Measurements from ENCODE around the gene SPO11.
A peak's percentile ranks its signal among the peaks of the same experiment; 100 is the strongest.

SPO11 gene

GRCh38 chr20:57293995-57294394 is 35.6 kb upstream of the SPO11 start:
- no peak overlapping the region for H3K4me3 ChIP-seq (ENCODE audit: low read length)
- no peak for DNase-seq (ENCODE audit: low read depth)
- no peak for TF ChIP-seq CTCF (IDR thresholded peaks at IDR 0.05; ENCODE audit: insufficient read depth, low read depth, low read length, missing control alignments)

GRCh38 chr20:57294550-57294949 is 35.1 kb upstream of the SPO11 start:
- H3K4me3 ChIP-seq (ENCODE audit: low read length), result no peak overlapping the region
- TF ChIP-seq CTCF (IDR thresholded peaks at IDR 0.05; ENCODE audit: insufficient read depth, low read depth, low read length, missing control alignments), result no peak

GRCh38 chr20:57298457-57298856 is 31.1 kb upstream of the SPO11 start:
- no peak overlapping the region for H3K4me3 ChIP-seq (ENCODE audit: low read length)
- DNase-seq (ENCODE audit: low read depth), result no peak
- no peak for TF ChIP-seq CTCF (IDR thresholded peaks at IDR 0.05; ENCODE audit: insufficient read depth, low read depth, low read length, missing control alignments)

More at GRCh38 chr20:57294550-57294949, 35.1 kb upstream of the SPO11 start:
- no peak for DNase-seq (ENCODE audit: low read depth)

- no peak for DNase-seq (ENCODE audit: low read depth)
- no peak for TF ChIP-seq CTCF (IDR thresholded peaks at IDR 0.05; ENCODE audit: insufficient read depth, low read depth, low read length, missing control alignments)
- H3K4me3 ChIP-seq (ENCODE audit: low read length), result no peak overlapping the region
Observed at GRCh38 chr20:57301026-57301425, 28.6 kb upstream of the SPO11 start.

- no peak overlapping the region for H3K4me3 ChIP-seq (ENCODE audit: low read length)
- DNase-seq (ENCODE audit: low read depth), result peak; percentile 27
- no peak for TF ChIP-seq CTCF (IDR thresholded peaks at IDR 0.05; ENCODE audit: insufficient read depth, low read depth, low read length, missing control alignments)
Observed at GRCh38 chr20:57306747-57307146, 22.9 kb upstream of the SPO11 start.

GRCh38 chr20:57308451-57309271 is 20.9 kb upstream of the SPO11 start:
- H3K4me3 ChIP-seq (ENCODE audit: low read length), result no peak overlapping the region
- no peak for DNase-seq (ENCODE audit: low read depth)
- no peak for TF ChIP-seq CTCF (IDR thresholded peaks at IDR 0.05; ENCODE audit: insufficient read depth, low read depth, low read length, missing control alignments)
